Endodermal cell (in vitro differentiated cells): ENCODE results near the gene NUP85. TPM values are rescaled to one million over a fixed set of nuclear protein-coding genes. Genes with fewer than 3 reads are reported as not detected.
A peak's percentile ranks its signal among the peaks of the same experiment; 100 is the strongest.

Experiments used
- DNase-seq: peaks from one replicate; pipeline ENCODE4 v3.0.0-alpha.2; 2017
- H3K27ac ChIP-seq: 2 replicates; pipeline ENCODE4 v1.5.1; 2013; ENCODE audit warnings: mild to moderate bottlenecking, low read depth, low read length, moderate library complexity
- H3K27me3 ChIP-seq: 2 replicates; pipeline ENCODE4 v1.6.1; 2013; ENCODE audit warnings: mild to moderate bottlenecking, low read length, moderate library complexity; ENCODE audit not compliant: insufficient read depth, control insufficient read depth, poor library complexity, severe bottlenecking
- H3K36me3 ChIP-seq: 2 replicates; pipeline ENCODE4 v1.7.0; 2013; ENCODE audit warnings: mild to moderate bottlenecking, low read length, moderate library complexity; ENCODE audit not compliant: control insufficient read depth, insufficient read depth
- H3K4me1 ChIP-seq: one replicate; pipeline ENCODE4 v1.7.0; 2013; ENCODE audit warnings: low read length; ENCODE audit not compliant: control insufficient read depth, insufficient read depth
- H3K4me3 ChIP-seq: 2 replicates; pipeline ENCODE4 v1.5.1; 2013; ENCODE audit warnings: mild to moderate bottlenecking, low read length, moderate library complexity
- H3K9ac ChIP-seq: 2 replicates; pipeline ENCODE4 v1.6.1; 2013; ENCODE audit warnings: mild to moderate bottlenecking, low read length, moderate library complexity; ENCODE audit not compliant: poor library complexity, severe bottlenecking; ENCODE audit errors: extremely low read depth
- H3K9me3 ChIP-seq: 2 replicates; pipeline ENCODE4 v1.6.1; 2013; ENCODE audit warnings: mild to moderate bottlenecking, low read length, moderate library complexity; ENCODE audit not compliant: control insufficient read depth
- H3K27ac Mint-ChIP-seq: 2 replicates; pipeline ENCODE4 v1.8.0; 2020; ENCODE audit warnings: mixed read lengths
- H3K27me3 Mint-ChIP-seq: 2 replicates; pipeline ENCODE4 v1.8.0; 2021; ENCODE audit warnings: mild to moderate bottlenecking, mixed read lengths; ENCODE audit not compliant: insufficient read depth
- H3K36me3 Mint-ChIP-seq: 2 replicates; pipeline ENCODE4 v1.8.0; 2020; ENCODE audit warnings: low read depth, mixed read lengths
- H3K4me1 Mint-ChIP-seq: 2 replicates; pipeline ENCODE4 v1.8.0; 2020; ENCODE audit warnings: mixed read lengths
- H3K4me3 Mint-ChIP-seq: 2 replicates; pipeline ENCODE4 v1.8.0; 2020; ENCODE audit warnings: mild to moderate bottlenecking, moderate library complexity, mixed read lengths
- H3K9me3 Mint-ChIP-seq: 2 replicates; pipeline ENCODE4 v1.8.0; 2020; ENCODE audit warnings: mild to moderate bottlenecking, mixed read lengths
- CTCF ChIP-seq: fragments of 200-600 bp; sonication (generic); conservative IDR thresholded peaks from 2 replicates; pipeline ENCODE4 v1.5.0; 2021; ENCODE audit warnings: antibody characterized with exemption, mild to moderate bottlenecking
- WGBS, 2 experiments: methylation state at CpG; one replicate each; pipeline versions ENCODE4 v1.1.5 to v1.1.7; 2013; ENCODE audit warnings: missing lambda C conversion rate in 2 of 2, mixed read lengths in 1 of 2; ENCODE audit not compliant: insufficient coverage in 1 of 2, insufficient read length in 1 of 2; 5-methylcytosine and 5-hydroxymethylcytosine counted together
- total RNA-seq, 2 donors: library from RNA; stranded (reverse); fragmentation: NEBNext Ultra II Directional in 1 of 2; extraction: Animal tissue kit (Norgen Biotek cat#: 25700) in 1 of 2; gene quantifications; 2 replicates in 1 of 2; 3 replicates in 1 of 2; pipeline ENCODE4 v1.2.1, GENCODE V29; 2021

NUP85 gene
- total RNA-seq, 2 donors from 2014 or later = 105 to 117 TPM

GRCh38 chr17:75238020-75238580, 32.6 kb downstream of the NUP85 start:
- no peak overlapping the region for H3K27ac ChIP-seq
- Mint-ChIP-seq H3K9me3 (no peaks in the 10 kb centered on the region), H3K4me3 (no peak overlapping the region), H3K36me3 (peaks cover 57% of the 10 kb centered on the region), H3K4me1 (no peaks in the 10 kb centered on the region), H3K27ac (no peak overlapping the region), H3K27me3 (no peaks in the 10 kb centered on the region)
- H3K9ac ChIP-seq = no peak overlapping the region
- H3K4me3 ChIP-seq = no peak overlapping the region
- no peaks in the 10 kb centered on the region for H3K27me3 ChIP-seq
- DNase-seq = no peak
- TF ChIP-seq CTCF = no peak
- H3K36me3 ChIP-seq = peaks cover 79% of the 10 kb centered on the region
- WGBS, 2 experiments = 94 to 98% methylated on average over 8 to 11 of the region's 11 CpGs
- H3K9me3 ChIP-seq = no peaks in the 10 kb centered on the region
- H3K4me1 ChIP-seq = peaks cover 3% of the 10 kb centered on the region

- Mint-ChIP-seq H3K27ac (peak overlapping the region; percentile 5), H3K36me3 (peaks cover 60% of the 10 kb centered on the region), H3K4me3 (no peak overlapping the region), H3K4me1 (no peaks in the 10 kb centered on the region), H3K9me3 (no peaks in the 10 kb centered on the region), H3K27me3 (no peaks in the 10 kb centered on the region)
- 77 to 78% methylated on average over 13 of the region's 13 CpGs for WGBS, 2 experiments
- H3K36me3 ChIP-seq = peaks cover 84% of the 10 kb centered on the region
- no peak overlapping the region for H3K27ac ChIP-seq
- no peaks in the 10 kb centered on the region for H3K9me3 ChIP-seq
- H3K9ac ChIP-seq = no peak overlapping the region
- no peak overlapping the region for H3K4me3 ChIP-seq
- TF ChIP-seq CTCF = peak; percentile 92
- peaks cover 3% of the 10 kb centered on the region for H3K4me1 ChIP-seq
- H3K27me3 ChIP-seq = no peaks in the 10 kb centered on the region
- DNase-seq = peak; percentile 92
Measured at GRCh38 chr17:75238684-75239191, 33.3 kb downstream of the NUP85 start.

GRCh38 chr17:75239214-75239613, 33.7 kb downstream of the NUP85 start:
- H3K4me1 ChIP-seq = peaks cover 3% of the 10 kb centered on the region
- H3K27me3 Mint-ChIP-seq = no peaks in the 10 kb centered on the region
- H3K9me3 Mint-ChIP-seq = no peaks in the 10 kb centered on the region
- 86 to 92% methylated on average over 1 to 11 of the region's 12 CpGs for WGBS, 2 experiments
- H3K36me3 Mint-ChIP-seq = peaks cover 60% of the 10 kb centered on the region
- H3K4me3 Mint-ChIP-seq = no peak overlapping the region
- peaks cover 83% of the 10 kb centered on the region for H3K36me3 ChIP-seq
- H3K9me3 ChIP-seq = no peaks in the 10 kb centered on the region
- TF ChIP-seq CTCF = no peak
- no peaks in the 10 kb centered on the region for H3K4me1 Mint-ChIP-seq
- DNase-seq = no peak
- peak overlapping the region; percentile 5 for H3K27ac Mint-ChIP-seq
- no peaks in the 10 kb centered on the region for H3K27me3 ChIP-seq
- H3K27ac ChIP-seq = no peak overlapping the region
- H3K4me3 ChIP-seq = no peak overlapping the region
- H3K9ac ChIP-seq = no peak overlapping the region
